ENCODE measurements around the gene DMRT2. TPM values are rescaled to one million over a fixed set of nuclear protein-coding genes. Genes with fewer than 3 reads are reported as not detected.
A peak's percentile ranks its signal among the peaks of the same experiment; 100 is the strongest.

DMRT2 gene
- total RNA-seq, 1 experiment from 2014 or later, result not detected

- H3K23me2 ChIP-seq (ENCODE audit: insufficient read length, low read depth, low read length, poor library complexity, severe bottlenecking), result no peaks in the 10 kb centered on the region
- H2BK5ac ChIP-seq (ENCODE audit: insufficient read length, low read length), result no peak overlapping the region
- no peaks in the 10 kb centered on the region for H3K79me1 ChIP-seq (ENCODE audit: insufficient read depth, low read depth, low read length, poor library complexity, severe bottlenecking)
- H4K20me1 ChIP-seq (ENCODE audit: control insufficient read depth, insufficient read depth, insufficient read length), result no peaks in the 10 kb centered on the region
- H3K27ac Mint-ChIP-seq, result no peak overlapping the region
- no peaks in the 10 kb centered on the region for H3K9me3 ChIP-seq (ENCODE audit: control insufficient read depth, low read depth, low read length)
- no peak overlapping the region for H3K18ac ChIP-seq (ENCODE audit: insufficient read length, low read depth, low read length)
- no CpG with 5 or more reads among the region's 15 CpGs for WGBS (ENCODE audit: extremely low coverage, insufficient read length, low lambda C conversion rate)
- no peak overlapping the region for H2BK20ac ChIP-seq (ENCODE audit: low read depth, low read length, poor library complexity, severe bottlenecking)
- H3K4me1 Mint-ChIP-seq, result peaks cover 16 to 57% of the 10 kb centered on the region in 2 experiments
- no peak overlapping the region for H3K14ac ChIP-seq (ENCODE audit: insufficient read depth, low read length)
- peak overlapping the region in 1 of 2 experiments; percentile 22; a peak in 3 of 5 replicates for H3K4me3 Mint-ChIP-seq
- peaks cover 0 to 3% (median 0%) of the 10 kb centered on the region in 3 experiments; a peak in 2 of 7 replicates for H3K36me3 Mint-ChIP-seq (ENCODE audit: insufficient read depth in 1 of 3, low read depth in 3 of 3)
- H2AFZ ChIP-seq (ENCODE audit: low read length), result no peak overlapping the region
- H3K27me3 ChIP-seq (ENCODE audit: insufficient read depth, low read length), result peaks cover 83% of the 10 kb centered on the region
- H3K9me3 Mint-ChIP-seq, result peaks cover 7 to 26% of the 10 kb centered on the region in 2 experiments
- no peak for TF ChIP-seq CTCF (conservative IDR thresholded peaks at IDR 0.05)
- H4K5ac ChIP-seq (ENCODE audit: insufficient read length, low read depth, low read length), result no peak overlapping the region
- no peak overlapping the region for H3K23ac ChIP-seq (ENCODE audit: insufficient read length, low read depth, low read length)
- no peaks in the 10 kb centered on the region for H3K79me2 ChIP-seq (ENCODE audit: insufficient read depth, low read length)
- no peak overlapping the region for H3K27ac ChIP-seq (ENCODE audit: insufficient read length, low read depth, low read length)
- H4K91ac ChIP-seq (ENCODE audit: insufficient read length, low read depth, low read length), result no peak overlapping the region
- H4K8ac ChIP-seq (replicated peaks; ENCODE audit: insufficient read length, low read depth, low read length), result no peak overlapping the region
- H3K9ac ChIP-seq (ENCODE audit: extremely low read depth, insufficient read length, low read length), result no peak overlapping the region
- H2AK5ac ChIP-seq (ENCODE audit: insufficient read length, low read length), result no peak overlapping the region
- peaks cover 98% of the 10 kb centered on the region for H3K27me3 Mint-ChIP-seq (ENCODE audit: low read depth)
- H3K56ac ChIP-seq (ENCODE audit: insufficient read length, low read depth, low read length), result no peak overlapping the region
- no peak overlapping the region for H3T11ph ChIP-seq (ENCODE audit: low read length)
- no peak overlapping the region for H3K4me2 ChIP-seq (ENCODE audit: insufficient read depth, insufficient read length, low read length)
- H3K4me1 ChIP-seq (ENCODE audit: insufficient read depth, low read length), result no peaks in the 10 kb centered on the region
- H3K4ac ChIP-seq (ENCODE audit: low read depth, low read length), result no peak overlapping the region
- no peak for DNase-seq
- no peak overlapping the region for H2BK120ac ChIP-seq (ENCODE audit: low read depth, low read length, poor library complexity, severe bottlenecking)
- no peak overlapping the region for H2BK12ac ChIP-seq (ENCODE audit: insufficient read length, low read depth, low read length)
- H2BK15ac ChIP-seq (ENCODE audit: low read depth, low read length), result no peak overlapping the region
These were observed 1.3 kb upstream of the DMRT2 start for GRCh38 chr9:1048811-1049210.
